ENCODE measurements around the gene ENO3.

DNA sequence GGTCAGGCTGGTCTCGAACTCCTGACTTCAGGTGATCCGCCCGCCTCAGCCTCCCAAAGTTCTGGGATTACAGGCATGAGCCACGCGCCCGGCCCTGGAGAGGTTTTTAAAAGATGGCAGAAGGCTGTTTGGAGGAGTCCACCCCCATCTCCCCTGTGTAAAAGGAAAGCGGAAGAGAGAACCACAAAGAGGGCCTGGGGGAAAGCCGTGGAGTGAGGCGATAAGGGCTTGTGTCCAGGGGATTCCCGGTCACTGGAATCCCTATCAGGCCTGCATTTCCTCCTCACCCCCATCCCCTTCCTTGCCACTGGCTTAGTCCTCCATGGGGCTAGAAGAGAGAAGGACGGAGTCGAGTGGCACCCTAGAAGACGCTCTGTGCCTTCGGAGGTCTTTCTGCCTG is 19.0 kb upstream of the ENO3 start, which contains the start of gene GP1BA:
- TF ChIP-seq EZH2 (IDR thresholded peaks at IDR 0.05; ENCODE audit: borderline replicate concordance, low read depth, low read length, severe bottlenecking): no peak
- TF ChIP-seq, protein P1, sequence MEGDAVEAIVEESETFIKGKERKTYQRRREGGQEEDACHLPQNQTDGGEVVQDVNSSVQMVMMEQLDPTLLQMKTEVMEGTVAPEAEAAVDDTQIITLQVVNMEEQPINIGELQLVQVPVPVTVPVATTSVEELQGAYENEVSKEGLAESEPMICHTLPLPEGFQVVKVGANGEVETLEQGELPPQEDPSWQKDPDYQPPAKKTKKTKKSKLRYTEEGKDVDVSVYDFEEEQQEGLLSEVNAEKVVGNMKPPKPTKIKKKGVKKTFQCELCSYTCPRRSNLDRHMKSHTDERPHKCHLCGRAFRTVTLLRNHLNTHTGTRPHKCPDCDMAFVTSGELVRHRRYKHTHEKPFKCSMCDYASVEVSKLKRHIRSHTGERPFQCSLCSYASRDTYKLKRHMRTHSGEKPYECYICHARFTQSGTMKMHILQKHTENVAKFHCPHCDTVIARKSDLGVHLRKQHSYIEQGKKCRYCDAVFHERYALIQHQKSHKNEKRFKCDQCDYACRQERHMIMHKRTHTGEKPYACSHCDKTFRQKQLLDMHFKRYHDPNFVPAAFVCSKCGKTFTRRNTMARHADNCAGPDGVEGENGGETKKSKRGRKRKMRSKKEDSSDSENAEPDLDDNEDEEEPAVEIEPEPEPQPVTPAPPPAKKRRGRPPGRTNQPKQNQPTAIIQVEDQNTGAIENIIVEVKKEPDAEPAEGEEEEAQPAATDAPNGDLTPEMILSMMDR (IDR thresholded peaks at IDR 0.05; ENCODE audit: extremely low read depth in 1 of 2, insufficient read depth in 1 of 2, low read depth in 1 of 2, low read length in 2 of 2): no peak

All from endothelial cell of umbilical vein (primary cell).